Activated naive CD8-positive, alpha-beta T cell treated with anti-CD3 and anti-CD28 coated beads, Interleukin-2, amount 10 ng/mL, durations not matched to agents 7 days and 5 days (primary cell): ENCODE measurements around the gene PIM3. TPM values are rescaled to one million over a fixed set of nuclear protein-coding genes. Genes with fewer than 3 reads are reported as not detected.

Experiments
- ATAC-seq: fragments of 150-1000 bp; cut with Tn5 transposase; one replicate; pipeline ENCODE4 v1.10.0; 2021; ENCODE audit warnings: low read depth, moderate library complexity
- POLR2A ChIA-PET: fragments of 350-600 bp; sonication (Branson Sonifier 250); formaldehyde crosslinking; loops from one replicate; lab custom pipeline; 2021; ENCODE audit warnings: antibody characterized with exemption; lab: Charles Lee
- DNase-seq: peaks from one replicate; pipeline ENCODE4 v3.0.0; 2021
- H3K27ac Mint-ChIP-seq: one replicate; pipeline ENCODE4 v1.8.0; 2022; ENCODE audit warnings: mild to moderate bottlenecking, mixed read lengths
- H3K27me3 Mint-ChIP-seq: one replicate; pipeline ENCODE4 v1.8.0; 2022; ENCODE audit warnings: mild to moderate bottlenecking, moderate library complexity, mixed read lengths
- H3K36me3 Mint-ChIP-seq: one replicate; pipeline ENCODE4 v1.8.0; 2021; ENCODE audit warnings: mild to moderate bottlenecking, mixed read lengths
- H3K4me1 Mint-ChIP-seq: one replicate; pipeline ENCODE4 v1.8.0; 2021; ENCODE audit warnings: mixed read lengths
- H3K4me3 Mint-ChIP-seq: one replicate; pipeline ENCODE4 v1.8.0; 2022; ENCODE audit warnings: mild to moderate bottlenecking, moderate library complexity, mixed read lengths
- H3K9me3 Mint-ChIP-seq: one replicate; pipeline ENCODE4 v1.8.0; 2021; ENCODE audit warnings: mixed read lengths
- total RNA-seq, 2 experiments: library from RNA; stranded (reverse); gene quantifications; one replicate each; pipeline ENCODE4 v1.2.3, GENCODE V29; 2021

The PIM3 gene
- total RNA-seq, 2 experiments from 2014 or later, result 44.3 to 48.5 TPM

DNA sequence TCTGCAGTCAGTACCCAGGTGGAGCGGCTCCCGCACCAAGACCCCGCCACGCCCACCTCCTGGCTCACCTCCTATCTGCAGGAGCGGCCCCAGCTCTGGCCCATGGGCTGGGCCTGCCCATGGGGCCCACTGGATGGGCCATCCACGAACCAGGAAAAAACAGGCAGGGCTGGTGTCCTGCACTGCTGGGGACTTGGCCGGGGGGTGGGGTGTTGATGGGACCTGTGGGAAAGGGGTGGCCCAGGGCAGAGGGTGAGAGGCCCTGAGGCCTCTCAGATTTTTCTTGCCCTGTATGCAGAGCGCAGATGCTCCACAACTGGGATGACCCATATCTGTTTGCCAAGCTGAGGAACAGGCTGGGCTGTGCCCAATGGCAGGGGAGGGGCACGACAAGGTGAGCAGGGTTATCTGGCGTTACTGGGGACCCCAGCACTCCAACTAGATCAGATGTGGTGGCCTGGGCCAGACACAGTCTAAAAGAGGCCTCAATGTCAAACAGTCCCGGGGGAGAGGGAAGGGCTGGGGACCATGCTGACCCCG is 2.7 kb upstream of the PIM3 start:
- ATAC-seq, result no peak
- Mint-ChIP-seq H3K4me1 (peaks cover 4% of the 10 kb centered on the region), H3K9me3 (no peaks in the 10 kb centered on the region), H3K27me3 (no peaks in the 10 kb centered on the region), H3K4me3 (no peak overlapping the region), H3K36me3 (peaks cover 4% of the 10 kb centered on the region), H3K27ac (no peak overlapping the region)
- POLR2A ChIA-PET, result interaction anchor here (1.0 kb wide), 1 partner anchor 21 kb away, joined by 3 read pairs; no protein-coding TSS in a partner anchor
- no peak for DNase-seq

DNA sequence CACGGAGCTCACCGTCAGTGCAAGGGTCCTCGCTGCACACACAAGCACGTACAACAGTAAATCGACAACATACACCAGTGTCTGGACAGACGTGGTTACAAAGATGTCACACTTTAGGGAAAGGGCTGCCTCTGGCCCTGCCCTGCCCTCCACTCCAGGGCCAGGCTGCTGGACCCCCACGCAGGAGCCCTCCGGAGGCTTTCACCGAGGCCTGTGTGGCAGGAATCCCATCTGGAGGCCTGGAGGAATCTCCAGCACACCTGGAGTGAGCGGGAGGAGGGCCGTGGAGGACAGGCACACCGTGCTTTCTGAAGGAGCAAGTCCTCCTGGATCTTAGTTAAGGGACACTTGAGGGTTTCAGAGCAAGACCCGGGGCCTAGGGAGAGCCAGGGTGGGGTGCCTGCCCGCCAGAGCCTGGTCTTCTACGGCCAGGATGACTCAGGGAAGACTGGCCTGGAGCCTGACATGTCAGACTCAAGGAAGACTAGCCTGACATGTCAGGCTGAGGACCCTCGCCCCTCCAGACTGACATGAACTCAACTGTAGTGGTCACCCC is 2.1 kb upstream of the PIM3 start:
- no peak overlapping the region for H3K27ac Mint-ChIP-seq
- peaks cover 5% of the 10 kb centered on the region for H3K4me1 Mint-ChIP-seq
- H3K4me3 Mint-ChIP-seq, result peak overlapping the region; percentile 16
- no peaks in the 10 kb centered on the region for H3K9me3 Mint-ChIP-seq
- no peaks in the 10 kb centered on the region for H3K27me3 Mint-ChIP-seq
- DNase-seq (no peak), ATAC-seq (no peak)
- POLR2A ChIA-PET, result interaction anchor here (1.0 to 4.7 kb wide), 3 partner anchors 13 to 22 kb away, joined by 3 to 50 read pairs (median 30); no protein-coding TSS in a partner anchor
- H3K36me3 Mint-ChIP-seq, result peaks cover 5% of the 10 kb centered on the region

DNA sequence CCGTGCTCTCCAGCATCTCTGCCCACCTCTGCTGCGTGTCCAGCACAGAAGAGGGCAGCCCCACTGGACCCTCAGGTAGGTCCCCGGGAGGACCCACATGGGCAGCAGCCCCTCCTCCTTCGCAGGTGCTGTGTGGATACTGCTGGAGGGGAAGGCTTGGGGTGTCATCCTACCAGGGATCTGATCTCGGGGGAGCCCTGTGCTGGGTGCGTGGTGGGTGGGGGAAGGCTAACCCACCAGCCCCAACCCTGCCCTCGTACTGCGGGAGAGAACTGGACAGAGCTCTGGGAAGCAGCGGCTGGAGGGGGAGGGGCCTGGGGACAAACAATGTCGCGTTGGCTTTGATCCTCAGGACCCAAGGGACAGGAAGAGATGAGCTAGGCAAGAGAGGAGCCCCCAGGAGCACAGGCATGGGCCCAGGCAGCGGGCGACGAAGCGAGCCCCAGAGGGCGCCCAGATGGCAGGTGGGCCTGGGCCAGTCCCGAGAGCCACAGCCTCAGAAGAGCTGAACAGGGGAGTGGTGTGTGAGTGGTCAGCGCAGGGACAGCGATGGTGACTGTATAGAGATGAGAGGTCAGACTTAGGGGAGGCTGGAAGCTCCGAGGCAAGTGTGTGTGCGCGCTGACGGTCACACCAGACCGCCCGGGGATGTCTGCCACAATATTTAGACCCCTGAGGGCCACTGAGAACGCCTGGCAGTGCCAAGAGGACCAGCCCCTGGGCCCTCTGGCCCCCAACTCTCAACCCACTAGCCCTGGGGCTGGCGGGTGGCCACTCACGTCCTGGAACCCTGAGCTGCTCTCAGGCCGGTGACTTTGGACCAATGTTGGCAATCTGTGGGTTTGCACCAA is 1.4 kb upstream of the PIM3 start:
- peaks cover 10% of the 10 kb centered on the region for H3K36me3 Mint-ChIP-seq
- peaks cover 11% of the 10 kb centered on the region for H3K4me1 Mint-ChIP-seq
- no peak for ATAC-seq
- H3K27ac Mint-ChIP-seq, result peak overlapping the region; percentile 85
- H3K27me3 Mint-ChIP-seq, result no peaks in the 10 kb centered on the region
- H3K4me3 Mint-ChIP-seq, result peak overlapping the region; percentile 77
- no peaks in the 10 kb centered on the region for H3K9me3 Mint-ChIP-seq
- POLR2A ChIA-PET, result interaction anchor here (0.6 to 4.7 kb wide), 8 partner anchors 12 to 231 kb away, joined by 3 to 50 read pairs (median 4); no protein-coding TSS in a partner anchor
- DNase-seq, result no peak

DNA sequence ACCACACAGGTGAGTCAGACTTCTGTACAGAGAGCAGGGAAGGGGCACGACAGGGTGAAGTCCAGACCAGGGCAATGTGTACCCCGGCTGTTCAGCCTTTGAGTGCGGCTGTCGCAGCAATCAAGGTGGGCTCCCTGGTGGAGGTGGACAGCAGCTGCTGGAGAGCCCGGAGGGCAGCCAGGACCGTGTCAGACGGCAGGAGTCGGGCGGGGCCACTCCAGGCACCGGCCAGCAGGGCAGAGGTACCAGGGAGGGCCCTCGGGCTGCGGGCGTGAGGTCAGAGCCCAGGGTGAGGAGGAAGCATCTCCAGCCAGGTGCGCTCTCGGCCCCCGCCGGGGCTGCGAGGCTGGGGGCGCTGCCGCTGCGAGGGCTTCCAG is 802 bp upstream of the PIM3 start:
- no peak for DNase-seq
- POLR2A ChIA-PET, result interaction anchor here (0.6 to 4.7 kb wide), 9 partner anchors 11 to 231 kb away, joined by 3 to 50 read pairs (median 4); no protein-coding TSS in a partner anchor
- Mint-ChIP-seq H3K27ac (peak overlapping the region; percentile 85), H3K9me3 (no peaks in the 10 kb centered on the region), H3K27me3 (no peaks in the 10 kb centered on the region), H3K4me1 (peaks cover 13% of the 10 kb centered on the region), H3K36me3 (peaks cover 10% of the 10 kb centered on the region), H3K4me3 (peak overlapping the region; percentile 77)
- ATAC-seq, result no peak

DNA sequence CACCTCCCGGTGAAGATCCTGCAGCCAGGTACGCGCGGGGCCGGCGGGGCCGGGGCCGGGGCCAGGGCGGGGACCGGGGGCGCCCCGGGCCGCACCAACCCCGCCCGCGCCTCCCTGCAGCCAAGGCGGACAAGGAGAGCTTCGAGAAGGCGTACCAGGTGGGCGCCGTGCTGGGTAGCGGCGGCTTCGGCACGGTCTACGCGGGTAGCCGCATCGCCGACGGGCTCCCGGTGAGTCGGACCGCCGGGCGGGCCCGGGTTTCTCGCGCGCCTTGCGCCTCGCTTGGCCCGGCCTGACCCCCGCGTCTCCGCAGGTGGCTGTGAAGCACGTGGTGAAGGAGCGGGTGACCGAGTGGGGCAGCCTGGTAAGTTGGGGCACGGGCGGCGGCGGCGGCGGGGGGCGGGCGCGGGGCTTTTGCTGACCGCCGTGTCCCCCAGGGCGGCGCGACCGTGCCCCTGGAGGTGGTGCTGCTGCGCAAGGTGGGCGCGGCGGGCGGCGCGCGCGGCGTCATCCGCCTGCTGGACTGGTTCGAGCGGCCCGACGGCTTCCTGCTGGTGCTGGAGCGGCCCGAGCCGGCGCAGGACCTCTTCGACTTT is 531 bp downstream of the PIM3 start:
- POLR2A ChIA-PET, result interaction anchor here (0.7 to 4.7 kb wide), 7 partner anchors 10 to 106 kb away, joined by 3 to 50 read pairs (median 11); no protein-coding TSS in a partner anchor
- Mint-ChIP-seq H3K27me3 (no peaks in the 10 kb centered on the region), H3K27ac (peak overlapping the region; percentile 82), H3K4me3 (peak overlapping the region; percentile 94), H3K4me1 (peaks cover 13% of the 10 kb centered on the region), H3K9me3 (no peaks in the 10 kb centered on the region), H3K36me3 (peaks cover 10% of the 10 kb centered on the region)
- peak; percentile 66 for DNase-seq
- no peak for ATAC-seq

DNA sequence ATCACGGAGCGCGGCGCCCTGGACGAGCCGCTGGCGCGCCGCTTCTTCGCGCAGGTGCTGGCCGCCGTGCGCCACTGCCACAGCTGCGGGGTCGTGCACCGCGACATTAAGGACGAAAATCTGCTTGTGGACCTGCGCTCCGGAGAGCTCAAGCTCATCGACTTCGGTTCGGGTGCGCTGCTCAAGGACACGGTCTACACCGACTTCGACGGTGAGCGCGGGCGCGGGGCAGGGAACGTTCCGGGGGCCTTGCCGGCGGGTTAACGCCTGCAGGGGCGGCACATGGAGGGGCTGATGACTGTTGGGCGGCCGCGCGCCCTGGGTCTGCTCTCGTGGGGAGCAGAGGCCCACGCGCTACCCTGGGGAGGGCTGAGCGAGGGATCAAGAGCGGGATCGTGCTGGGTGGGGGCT is 1.0 kb downstream of the PIM3 start:
- Mint-ChIP-seq H3K36me3 (peaks cover 10% of the 10 kb centered on the region), H3K4me1 (peaks cover 13% of the 10 kb centered on the region), H3K27me3 (no peaks in the 10 kb centered on the region), H3K4me3 (peak overlapping the region; percentile 94), H3K27ac (peak overlapping the region; percentile 82), H3K9me3 (no peaks in the 10 kb centered on the region)
- DNase-seq, result peak; percentile 73
- POLR2A ChIA-PET, result interaction anchor here (0.8 to 4.7 kb wide), 6 partner anchors 10 to 107 kb away, joined by 3 to 50 read pairs (median 13); no protein-coding TSS in a partner anchor
- ATAC-seq, result no peak

DNA sequence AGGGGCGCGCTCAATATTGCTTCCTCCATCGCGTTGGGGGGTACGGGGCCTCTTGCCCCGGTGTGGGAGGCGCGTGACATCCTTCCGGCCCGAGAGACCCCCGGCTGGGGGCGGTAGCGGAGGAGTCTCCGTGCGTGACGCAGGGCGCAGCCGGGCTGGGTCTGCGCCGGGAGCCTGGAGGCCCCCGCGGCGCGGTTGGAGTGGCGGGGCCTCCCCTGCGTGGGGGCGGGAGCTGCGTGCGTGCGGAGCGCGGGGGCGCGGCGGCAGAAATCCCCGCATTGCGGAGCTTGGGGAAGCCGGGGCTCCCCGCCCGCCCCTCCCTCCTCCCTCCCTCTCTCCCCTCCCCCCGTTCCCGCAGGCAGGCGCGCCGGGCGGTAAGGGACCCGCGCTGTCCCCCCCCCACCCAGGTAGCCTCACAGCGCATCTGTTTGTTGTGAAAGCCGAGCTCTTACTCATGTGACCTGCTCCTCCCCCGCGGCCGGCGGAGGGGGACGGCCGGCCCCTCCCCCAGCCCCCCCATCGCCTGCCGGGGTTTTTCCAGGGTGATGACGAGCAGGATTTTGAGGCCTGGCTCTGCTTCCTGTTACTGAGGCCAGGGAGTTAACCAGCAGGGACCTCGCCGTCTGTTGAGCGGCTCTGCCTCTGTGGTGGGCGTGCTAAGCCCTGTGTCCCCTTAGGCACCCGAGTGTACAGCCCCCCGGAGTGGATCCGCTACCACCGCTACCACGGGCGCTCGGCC is 1.6 kb downstream of the PIM3 start:
- ATAC-seq, result no peak
- POLR2A ChIA-PET, result interaction anchor here (3.7 to 4.7 kb wide), 3 partner anchors 9 to 29 kb away, joined by 15 to 50 read pairs (median 30); no protein-coding TSS in a partner anchor
- peaks cover 13% of the 10 kb centered on the region for H3K4me1 Mint-ChIP-seq

DNA sequence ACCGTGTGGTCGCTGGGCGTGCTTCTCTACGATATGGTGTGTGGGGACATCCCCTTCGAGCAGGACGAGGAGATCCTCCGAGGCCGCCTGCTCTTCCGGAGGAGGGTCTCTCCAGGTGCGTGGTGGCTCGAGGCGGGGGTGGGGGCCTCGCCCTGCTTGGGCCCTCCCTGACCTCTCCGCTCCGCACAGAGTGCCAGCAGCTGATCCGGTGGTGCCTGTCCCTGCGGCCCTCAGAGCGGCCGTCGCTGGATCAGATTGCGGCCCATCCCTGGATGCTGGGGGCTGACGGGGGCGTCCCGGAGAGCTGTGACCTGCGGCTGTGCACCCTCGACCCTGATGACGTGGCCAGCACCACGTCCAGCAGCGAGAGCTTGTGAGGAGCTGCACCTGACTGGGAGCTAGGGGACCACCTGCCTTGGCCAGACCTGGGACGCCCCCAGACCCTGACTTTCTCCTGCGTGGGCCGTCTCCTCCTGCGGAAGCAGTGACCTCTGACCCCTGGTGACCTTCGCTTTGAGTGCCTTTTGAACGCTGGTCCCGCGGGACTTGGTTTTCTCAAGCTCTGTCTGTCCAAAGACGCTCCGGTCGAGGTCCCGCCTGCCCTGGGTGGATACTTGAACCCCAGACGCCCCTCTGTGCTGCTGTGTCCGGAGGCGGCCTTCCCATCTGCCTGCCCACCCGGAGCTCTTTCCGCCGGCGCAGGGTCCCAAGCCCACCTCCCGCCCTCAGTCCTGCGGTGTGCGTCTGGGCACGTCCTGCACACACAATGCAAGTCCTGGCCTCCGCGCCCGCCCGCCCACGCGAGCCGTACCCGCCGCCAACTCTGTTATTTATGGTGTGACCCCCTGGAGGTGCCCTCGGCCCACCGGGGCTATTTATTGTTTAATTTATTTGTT is 2.4 kb downstream of the PIM3 start:
- peaks cover 14% of the 10 kb centered on the region for H3K4me1 Mint-ChIP-seq
- H3K9me3 Mint-ChIP-seq, result no peaks in the 10 kb centered on the region
- DNase-seq, result peak; percentile 33
- ATAC-seq, result no peak
- H3K27me3 Mint-ChIP-seq, result no peaks in the 10 kb centered on the region
- peaks cover 10% of the 10 kb centered on the region for H3K36me3 Mint-ChIP-seq
- peak overlapping the region; percentile 48 for H3K27ac Mint-ChIP-seq
- peak overlapping the region; percentile 55 for H3K4me3 Mint-ChIP-seq
- POLR2A ChIA-PET, result interaction anchor here (0.7 to 4.7 kb wide), 4 partner anchors 8 to 29 kb away, joined by 12 to 50 read pairs (median 22); no protein-coding TSS in a partner anchor

More for the DNA sequence above, 1.6 kb downstream of the PIM3 start:
- H3K9me3 Mint-ChIP-seq, result no peaks in the 10 kb centered on the region
- DNase-seq, result peak; percentile 71
- no peaks in the 10 kb centered on the region for H3K27me3 Mint-ChIP-seq
- peaks cover 10% of the 10 kb centered on the region for H3K36me3 Mint-ChIP-seq
- peak overlapping the region; percentile 82 for H3K27ac Mint-ChIP-seq
- H3K4me3 Mint-ChIP-seq, result peak overlapping the region; percentile 94

DNA sequence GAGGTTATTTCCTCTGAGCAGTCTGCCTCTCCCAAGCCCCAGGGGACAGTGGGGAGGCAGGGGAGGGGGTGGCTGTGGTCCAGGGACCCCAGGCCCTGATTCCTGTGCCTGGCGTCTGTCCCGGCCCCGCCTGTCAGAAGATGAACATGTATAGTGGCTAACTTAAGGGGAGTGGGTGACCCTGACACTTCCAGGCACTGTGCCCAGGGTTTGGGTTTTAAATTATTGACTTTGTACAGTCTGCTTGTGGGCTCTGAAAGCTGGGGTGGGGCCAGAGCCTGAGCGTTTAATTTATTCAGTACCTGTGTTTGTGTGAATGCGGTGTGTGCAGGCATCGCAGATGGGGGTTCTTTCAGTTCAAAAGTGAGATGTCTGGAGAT is 3.1 kb downstream of the PIM3 start:
- POLR2A ChIA-PET, result interaction anchor here (3.7 kb wide), 1 partner anchor 30 kb away, joined by 15 read pairs; no protein-coding TSS in a partner anchor
- ATAC-seq, result no peak

DNA sequence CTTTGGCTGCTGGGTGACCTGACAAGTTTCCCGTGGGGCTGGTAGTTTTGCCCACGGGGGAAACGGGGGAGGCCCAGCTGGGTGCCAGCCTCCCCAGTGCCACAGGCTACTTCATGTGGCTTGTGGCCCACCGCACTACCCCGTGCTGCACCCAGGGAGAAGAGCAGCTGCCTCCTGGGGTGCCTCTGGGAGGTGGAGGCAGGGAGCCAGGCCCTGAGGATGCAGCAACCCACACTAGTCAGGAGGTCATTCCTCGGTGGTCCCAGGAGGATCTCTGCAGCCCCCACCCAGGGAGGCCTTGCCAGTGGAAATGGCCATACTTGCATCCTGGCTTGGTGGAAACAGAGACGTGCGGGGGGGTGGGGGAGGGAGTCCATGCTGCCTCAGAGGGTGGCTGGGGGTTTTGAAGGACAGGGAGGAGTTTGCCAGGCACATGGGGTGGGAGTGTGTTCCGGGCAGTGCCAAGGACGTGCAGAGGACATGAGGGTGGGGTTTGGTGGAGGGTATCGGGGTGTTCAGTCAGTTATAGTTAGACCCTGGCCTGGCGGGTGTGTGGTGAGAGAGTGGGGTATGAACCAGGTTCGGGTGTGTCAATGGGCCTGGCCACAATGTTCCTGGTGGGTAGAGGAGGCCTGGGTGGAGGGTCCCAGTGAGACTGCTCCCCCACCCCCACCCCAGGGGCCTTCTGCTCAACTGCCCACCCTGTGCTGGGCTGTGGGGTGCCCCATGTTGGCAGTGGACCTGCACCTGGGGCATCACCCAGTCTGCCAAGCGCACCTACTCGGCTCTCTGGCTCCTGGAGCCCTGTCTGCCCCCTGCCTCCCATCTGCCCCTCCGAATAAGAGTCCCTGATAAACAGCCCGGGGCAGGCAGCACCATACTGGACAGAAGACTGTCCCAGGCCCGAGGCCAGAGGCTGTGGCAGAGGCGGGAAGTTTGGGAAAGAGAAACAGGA is 3.8 kb downstream of the PIM3 start:
- Mint-ChIP-seq H3K36me3 (peaks cover 10% of the 10 kb centered on the region), H3K27me3 (no peaks in the 10 kb centered on the region), H3K9me3 (no peaks in the 10 kb centered on the region), H3K27ac (no peak overlapping the region), H3K4me3 (peak overlapping the region; percentile 55), H3K4me1 (peaks cover 13% of the 10 kb centered on the region)
- peak; percentile 53 for DNase-seq
- ATAC-seq, result no peak
- POLR2A ChIA-PET, result no interaction called here

More for the DNA sequence above, 3.1 kb downstream of the PIM3 start:
- DNase-seq, result peak; percentile 33
- Mint-ChIP-seq H3K36me3 (peaks cover 10% of the 10 kb centered on the region), H3K27ac (peak overlapping the region; percentile 48), H3K9me3 (no peaks in the 10 kb centered on the region), H3K4me1 (peaks cover 15% of the 10 kb centered on the region), H3K4me3 (peak overlapping the region; percentile 55), H3K27me3 (no peaks in the 10 kb centered on the region)
